ENCODE data around the gene UBXN10.

DNA sequence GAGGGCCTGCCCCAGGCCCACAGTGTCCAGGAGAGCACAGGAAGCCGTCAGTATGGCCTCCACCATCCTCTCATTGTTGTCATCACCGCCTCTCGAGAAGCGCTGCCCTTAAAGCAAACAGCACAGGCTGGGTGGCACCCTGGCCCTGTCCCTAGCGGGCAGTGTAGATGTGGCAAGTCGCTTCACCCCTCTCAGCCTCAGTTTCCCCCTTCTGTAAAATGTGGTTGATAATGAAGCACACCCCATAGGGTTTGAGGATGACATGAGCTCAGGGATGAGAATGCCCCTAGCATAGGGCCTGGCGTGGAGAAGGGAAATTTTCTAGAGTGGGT, 33.3 kb upstream of the UBXN10 start:
- no peak for TF ChIP-seq CTCF (IDR thresholded peaks at IDR 0.05)
- TF ChIP-seq POLR2A (IDR thresholded peaks at IDR 0.05): no peak
